ENCODE measurements around the gene PLXNB3.
"Not testable (repeated sequence)": the region's sequence is repeated elsewhere in the genome, so short reads cannot be mapped to it uniquely, and the experiment has no call there.

The PLXNB3 gene

GRCh38 chrX:153794897-153795816, 31.1 kb downstream of the PLXNB3 start:
- no peak for DNase-seq

GRCh38 chrX:153797415-153798015, 33.5 kb downstream of the PLXNB3 start:
- no peak for DNase-seq

- no peak for DNase-seq
Observed at GRCh38 chrX:153799326-153799725, 35.3 kb downstream of the PLXNB3 start.

GRCh38 chrX:153800177-153800722, 36.2 kb downstream of the PLXNB3 start:
- DNase-seq: no peak

GRCh38 chrX:153800746-153801145, 36.7 kb downstream of the PLXNB3 start:
- no peak for DNase-seq

GRCh38 chrX:153801669-153802068, 37.6 kb downstream of the PLXNB3 start:
- no peak for DNase-seq

- DNase-seq: no peak
Observed at GRCh38 chrX:153802513-153803045, 38.5 kb downstream of the PLXNB3 start.

GRCh38 chrX:153803211-153804099, 39.4 kb downstream of the PLXNB3 start:
- no peak for DNase-seq

- no peak for DNase-seq
Observed at GRCh38 chrX:153804100-153804595, 40.1 kb downstream of the PLXNB3 start.

GRCh38 chrX:153804621-153805020, 40.6 kb downstream of the PLXNB3 start:
- no peak for DNase-seq

- DNase-seq: no peak
Observed at GRCh38 chrX:153805436-153805835, 41.4 kb downstream of the PLXNB3 start.

- DNase-seq: no peak
Observed at GRCh38 chrX:153806999-153807575, 43.0 kb downstream of the PLXNB3 start.

GRCh38 chrX:153807976-153808375, 43.9 kb downstream of the PLXNB3 start:
- no peak for DNase-seq

- DNase-seq: no peak
Observed at GRCh38 chrX:153812220-153812619, 48.2 kb downstream of the PLXNB3 start.

GRCh38 chrX:153813161-153813560, 49.1 kb downstream of the PLXNB3 start:
- DNase-seq: no peak

GRCh38 chrX:153814591-153815315, 50.7 kb downstream of the PLXNB3 start:
- DNase-seq: no peak

- no peak for DNase-seq
Observed at GRCh38 chrX:153816831-153817690, 53.0 kb downstream of the PLXNB3 start.

- DNase-seq: not testable (repeated sequence)
Observed at GRCh38 chrX:153818064-153818463, 54.0 kb downstream of the PLXNB3 start.

- no peak for DNase-seq
Observed at GRCh38 chrX:153818571-153819383, 54.7 kb downstream of the PLXNB3 start.

Measured in GF-D8 (cell line).